NCI-H1417 treated with DMSO at 0.1 percent for 48 hours (cell line): ENCODE measurements around the gene CCDC191.

Experiments used
- DNase-seq: peaks from one replicate; lab custom pipeline; 2025; lab: John Stamatoyannopoulos, UW

CCDC191 gene

GRCh38 chr3:114057011-114057347, 653 bp upstream of the CCDC191 start:
- no peak for DNase-seq

GRCh38 chr3:114052216-114052615, 4.1 kb downstream of the CCDC191 start:
- no peak for DNase-seq

- DNase-seq, result no peak
These were observed 13.1 kb downstream of the CCDC191 start for GRCh38 chr3:114043205-114043604.

- no peak for DNase-seq
These were observed 20.4 kb downstream of the CCDC191 start for GRCh38 chr3:114035896-114036295.

- no peak for DNase-seq
These were observed 21.4 kb downstream of the CCDC191 start for GRCh38 chr3:114034787-114035545.

GRCh38 chr3:114034211-114034610, 22.1 kb downstream of the CCDC191 start:
- no peak for DNase-seq

- DNase-seq, result no peak
These were observed 22.6 kb downstream of the CCDC191 start for GRCh38 chr3:114033721-114034120.

GRCh38 chr3:114026331-114026730, 30.0 kb downstream of the CCDC191 start:
- no peak for DNase-seq

- DNase-seq, result no peak
These were observed 30.9 kb downstream of the CCDC191 start for GRCh38 chr3:114025451-114025850.

- DNase-seq, result no peak
These were observed 34.1 kb downstream of the CCDC191 start for GRCh38 chr3:114022145-114022802.

- DNase-seq, result no peak
These were observed 35.4 kb downstream of the CCDC191 start for GRCh38 chr3:114020907-114021306.

- DNase-seq, result no peak
These were observed 36.8 kb downstream of the CCDC191 start for GRCh38 chr3:114019486-114019885.

- DNase-seq, result no peak
These were observed 42.1 kb downstream of the CCDC191 start for GRCh38 chr3:114014211-114014610.

GRCh38 chr3:114011059-114011797, 45.1 kb downstream of the CCDC191 start:
- no peak for DNase-seq

GRCh38 chr3:114005481-114005880, 50.8 kb downstream of the CCDC191 start:
- no peak for DNase-seq

GRCh38 chr3:113985541-113985940, 70.8 kb downstream of the CCDC191 start:
- no peak for DNase-seq

GRCh38 chr3:113983544-113983943, 72.8 kb downstream of the CCDC191 start:
- DNase-seq, result no peak

- no peak for DNase-seq
These were observed 74.5 kb downstream of the CCDC191 start for GRCh38 chr3:113981803-113982202.

- DNase-seq, result no peak
These were observed 76.4 kb downstream of the CCDC191 start for GRCh38 chr3:113979916-113980315.

GRCh38 chr3:113977822-113978221, 78.5 kb downstream of the CCDC191 start:
- DNase-seq, result no peak

- no peak for DNase-seq
These were observed 87.3 kb downstream of the CCDC191 start for GRCh38 chr3:113968986-113969385.

GRCh38 chr3:113966172-113966571, 90.2 kb downstream of the CCDC191 start:
- DNase-seq, result no peak

GRCh38 chr3:113963879-113964278, 92.4 kb downstream of the CCDC191 start:
- no peak for DNase-seq
